ENCODE measurements around the gene SYT12. TPM values are rescaled to one million over a fixed set of nuclear protein-coding genes. Genes with fewer than 3 reads are reported as not detected.
A peak's percentile ranks its signal among the peaks of the same experiment; 100 is the strongest.

SYT12 gene
- total and polyA plus RNA-seq, 4 donors = 0.47 to 12.1 (median 1.4) TPM

DNA sequence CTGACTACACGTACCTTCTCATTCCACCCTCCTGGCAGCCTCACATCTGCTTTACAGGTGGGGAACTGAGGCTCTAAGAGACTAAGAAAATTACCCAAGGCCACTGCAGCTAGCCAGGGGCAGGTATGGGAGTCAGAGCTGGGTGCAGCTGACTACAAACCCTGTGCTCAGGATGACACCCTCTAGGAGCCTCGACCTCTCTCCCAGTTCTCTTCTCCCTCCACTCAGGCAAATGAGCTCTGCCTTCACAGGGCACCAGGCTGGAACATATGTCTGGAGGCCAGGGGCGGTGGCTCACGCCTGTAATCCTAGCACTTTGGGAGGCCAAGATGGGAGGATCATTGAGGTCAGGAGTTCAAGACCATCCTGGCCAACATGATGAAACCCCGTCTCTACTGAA is 4.0 kb downstream of the SYT12 start:
- no peaks in the 10 kb centered on the region for H3K27me3 ChIP-seq (ENCODE audit: control insufficient read depth in 4 of 4, insufficient read depth in 4 of 4, low read length in 3 of 4)
- H3K4me1 ChIP-seq (ENCODE audit: control insufficient read depth in 4 of 4, insufficient read depth in 4 of 4, low read length in 3 of 4) = peaks cover 11 to 49% (median 29%) of the 10 kb centered on the region in 4 donors
- no peak for DNase-seq (ENCODE audit: low spot score)
- no peak overlapping the region for H3K4me3 ChIP-seq (ENCODE audit: low read depth in 1 of 3, low read length in 3 of 3)
- WGBS = 83% methylated on average over 5 of the region's 5 CpGs
- peaks cover 0 to 2% (median 0%) of the 10 kb centered on the region in 4 donors for H3K36me3 ChIP-seq (ENCODE audit: control insufficient read depth in 4 of 4, insufficient read depth in 3 of 4, low read depth in 1 of 4, low read length in 3 of 4)
- no peak overlapping the region for H3K9ac ChIP-seq (ENCODE audit: low read depth in 1 of 2, low read length in 2 of 2)
- peak overlapping the region; percentile 76 to 93 for H3K27ac ChIP-seq (ENCODE audit: low read depth in 1 of 2, low read length in 2 of 2)
- no peaks in the 10 kb centered on the region for H3K9me3 ChIP-seq (ENCODE audit: control insufficient read depth in 4 of 4, low read length in 3 of 4)
- TF ChIP-seq, protein P1, sequence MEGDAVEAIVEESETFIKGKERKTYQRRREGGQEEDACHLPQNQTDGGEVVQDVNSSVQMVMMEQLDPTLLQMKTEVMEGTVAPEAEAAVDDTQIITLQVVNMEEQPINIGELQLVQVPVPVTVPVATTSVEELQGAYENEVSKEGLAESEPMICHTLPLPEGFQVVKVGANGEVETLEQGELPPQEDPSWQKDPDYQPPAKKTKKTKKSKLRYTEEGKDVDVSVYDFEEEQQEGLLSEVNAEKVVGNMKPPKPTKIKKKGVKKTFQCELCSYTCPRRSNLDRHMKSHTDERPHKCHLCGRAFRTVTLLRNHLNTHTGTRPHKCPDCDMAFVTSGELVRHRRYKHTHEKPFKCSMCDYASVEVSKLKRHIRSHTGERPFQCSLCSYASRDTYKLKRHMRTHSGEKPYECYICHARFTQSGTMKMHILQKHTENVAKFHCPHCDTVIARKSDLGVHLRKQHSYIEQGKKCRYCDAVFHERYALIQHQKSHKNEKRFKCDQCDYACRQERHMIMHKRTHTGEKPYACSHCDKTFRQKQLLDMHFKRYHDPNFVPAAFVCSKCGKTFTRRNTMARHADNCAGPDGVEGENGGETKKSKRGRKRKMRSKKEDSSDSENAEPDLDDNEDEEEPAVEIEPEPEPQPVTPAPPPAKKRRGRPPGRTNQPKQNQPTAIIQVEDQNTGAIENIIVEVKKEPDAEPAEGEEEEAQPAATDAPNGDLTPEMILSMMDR (IDR thresholded peaks at IDR 0.05; ENCODE audit: low read depth, low read length, missing input control) = no peak
- TF ChIP-seq, protein P2, sequence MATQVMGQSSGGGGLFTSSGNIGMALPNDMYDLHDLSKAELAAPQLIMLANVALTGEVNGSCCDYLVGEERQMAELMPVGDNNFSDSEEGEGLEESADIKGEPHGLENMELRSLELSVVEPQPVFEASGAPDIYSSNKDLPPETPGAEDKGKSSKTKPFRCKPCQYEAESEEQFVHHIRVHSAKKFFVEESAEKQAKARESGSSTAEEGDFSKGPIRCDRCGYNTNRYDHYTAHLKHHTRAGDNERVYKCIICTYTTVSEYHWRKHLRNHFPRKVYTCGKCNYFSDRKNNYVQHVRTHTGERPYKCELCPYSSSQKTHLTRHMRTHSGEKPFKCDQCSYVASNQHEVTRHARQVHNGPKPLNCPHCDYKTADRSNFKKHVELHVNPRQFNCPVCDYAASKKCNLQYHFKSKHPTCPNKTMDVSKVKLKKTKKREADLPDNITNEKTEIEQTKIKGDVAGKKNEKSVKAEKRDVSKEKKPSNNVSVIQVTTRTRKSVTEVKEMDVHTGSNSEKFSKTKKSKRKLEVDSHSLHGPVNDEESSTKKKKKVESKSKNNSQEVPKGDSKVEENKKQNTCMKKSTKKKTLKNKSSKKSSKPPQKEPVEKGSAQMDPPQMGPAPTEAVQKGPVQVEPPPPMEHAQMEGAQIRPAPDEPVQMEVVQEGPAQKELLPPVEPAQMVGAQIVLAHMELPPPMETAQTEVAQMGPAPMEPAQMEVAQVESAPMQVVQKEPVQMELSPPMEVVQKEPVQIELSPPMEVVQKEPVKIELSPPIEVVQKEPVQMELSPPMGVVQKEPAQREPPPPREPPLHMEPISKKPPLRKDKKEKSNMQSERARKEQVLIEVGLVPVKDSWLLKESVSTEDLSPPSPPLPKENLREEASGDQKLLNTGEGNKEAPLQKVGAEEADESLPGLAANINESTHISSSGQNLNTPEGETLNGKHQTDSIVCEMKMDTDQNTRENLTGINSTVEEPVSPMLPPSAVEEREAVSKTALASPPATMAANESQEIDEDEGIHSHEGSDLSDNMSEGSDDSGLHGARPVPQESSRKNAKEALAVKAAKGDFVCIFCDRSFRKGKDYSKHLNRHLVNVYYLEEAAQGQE (IDR thresholded peaks at IDR 0.05) = no peak
- TF ChIP-seq, protein P3, sequence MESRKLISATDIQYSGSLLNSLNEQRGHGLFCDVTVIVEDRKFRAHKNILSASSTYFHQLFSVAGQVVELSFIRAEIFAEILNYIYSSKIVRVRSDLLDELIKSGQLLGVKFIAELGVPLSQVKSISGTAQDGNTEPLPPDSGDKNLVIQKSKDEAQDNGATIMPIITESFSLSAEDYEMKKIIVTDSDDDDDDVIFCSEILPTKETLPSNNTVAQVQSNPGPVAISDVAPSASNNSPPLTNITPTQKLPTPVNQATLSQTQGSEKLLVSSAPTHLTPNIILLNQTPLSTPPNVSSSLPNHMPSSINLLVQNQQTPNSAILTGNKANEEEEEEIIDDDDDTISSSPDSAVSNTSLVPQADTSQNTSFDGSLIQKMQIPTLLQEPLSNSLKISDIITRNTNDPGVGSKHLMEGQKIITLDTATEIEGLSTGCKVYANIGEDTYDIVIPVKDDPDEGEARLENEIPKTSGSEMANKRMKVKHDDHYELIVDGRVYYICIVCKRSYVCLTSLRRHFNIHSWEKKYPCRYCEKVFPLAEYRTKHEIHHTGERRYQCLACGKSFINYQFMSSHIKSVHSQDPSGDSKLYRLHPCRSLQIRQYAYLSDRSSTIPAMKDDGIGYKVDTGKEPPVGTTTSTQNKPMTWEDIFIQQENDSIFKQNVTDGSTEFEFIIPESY (IDR thresholded peaks at IDR 0.05) = no peak
- no peak for TF ChIP-seq YY1 (IDR thresholded peaks at IDR 0.05)
- no peak for TF ChIP-seq FOXA1 (IDR thresholded peaks at IDR 0.05)
- TF ChIP-seq SP1 (IDR thresholded peaks at IDR 0.05) = no peak
- TF ChIP-seq RXRA (IDR thresholded peaks at IDR 0.05) = no peak
- TF ChIP-seq FOXA2 (IDR thresholded peaks at IDR 0.05) = no peak
- TF ChIP-seq HNF4A (conservative IDR thresholded peaks at IDR 0.05) = no peak
- TF ChIP-seq EGR1 (IDR thresholded peaks at IDR 0.05; ENCODE audit: low read depth in 2 of 2) = no peak
- TF ChIP-seq NR2F2 (IDR thresholded peaks at IDR 0.05) = no peak
- TF ChIP-seq, protein P4, sequence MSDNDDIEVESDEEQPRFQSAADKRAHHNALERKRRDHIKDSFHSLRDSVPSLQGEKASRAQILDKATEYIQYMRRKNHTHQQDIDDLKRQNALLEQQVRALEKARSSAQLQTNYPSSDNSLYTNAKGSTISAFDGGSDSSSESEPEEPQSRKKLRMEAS (IDR thresholded peaks at IDR 0.05) = no peak
- TF ChIP-seq, protein P5, sequence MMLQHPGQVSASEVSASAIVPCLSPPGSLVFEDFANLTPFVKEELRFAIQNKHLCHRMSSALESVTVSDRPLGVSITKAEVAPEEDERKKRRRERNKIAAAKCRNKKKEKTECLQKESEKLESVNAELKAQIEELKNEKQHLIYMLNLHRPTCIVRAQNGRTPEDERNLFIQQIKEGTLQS (IDR thresholded peaks at IDR 0.05) = no peak
- TF ChIP-seq TAF1 (conservative IDR thresholded peaks at IDR 0.05) = no peak
- TF ChIP-seq GABPA (IDR thresholded peaks at IDR 0.05 in 1 of 2, conservative IDR thresholded peaks at IDR 0.05 in 1 of 2) = no peak
- no peak for TF ChIP-seq HNF4G (IDR thresholded peaks at IDR 0.05)
- TF ChIP-seq RAD21 (IDR thresholded peaks at IDR 0.05) = no peak
- no peak for TF ChIP-seq JUND (IDR thresholded peaks at IDR 0.05)
